NOMO-1 treated with DMSO at 0.1 percent for 48 hours (cell line): Measurements from ENCODE around the gene R3HDM1.
"Not testable (repeated sequence)": the region's sequence is repeated elsewhere in the genome, so short reads cannot be mapped to it uniquely, and the experiment has no call there.

Experiments
- DNase-seq: peaks from one replicate; lab custom pipeline; 2025; ENCODE audit not compliant: unreplicated experiment; lab: John Stamatoyannopoulos, UW

Gene R3HDM1

GRCh38 chr2:135637456-135638087 lies 106.3 kb downstream of the R3HDM1 start:
- no peak for DNase-seq

DNA sequence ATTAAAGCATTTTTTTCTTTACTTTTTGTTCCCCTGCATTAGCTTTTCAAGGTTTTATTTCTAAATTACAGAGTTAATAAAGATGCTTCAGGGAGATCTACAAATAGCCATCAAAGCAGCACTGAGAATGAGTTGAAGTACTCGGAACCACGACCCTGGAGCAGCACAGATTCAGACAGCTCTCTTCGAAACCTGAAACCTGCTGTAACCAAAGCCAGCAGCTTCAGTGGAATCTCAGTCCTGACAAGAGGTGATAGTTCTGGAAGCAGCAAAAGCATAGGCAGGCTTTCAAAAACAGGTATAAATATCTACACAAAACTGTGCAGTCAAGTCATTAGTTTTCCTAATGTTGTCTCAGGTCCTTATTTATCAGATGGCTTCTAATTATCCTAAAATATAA lies 107.5 kb downstream of the R3HDM1 start:
- DNase-seq: no peak

- DNase-seq: no peak
These were observed 110.1 kb downstream of the R3HDM1 start for GRCh38 chr2:135641156-135642068.

DNA sequence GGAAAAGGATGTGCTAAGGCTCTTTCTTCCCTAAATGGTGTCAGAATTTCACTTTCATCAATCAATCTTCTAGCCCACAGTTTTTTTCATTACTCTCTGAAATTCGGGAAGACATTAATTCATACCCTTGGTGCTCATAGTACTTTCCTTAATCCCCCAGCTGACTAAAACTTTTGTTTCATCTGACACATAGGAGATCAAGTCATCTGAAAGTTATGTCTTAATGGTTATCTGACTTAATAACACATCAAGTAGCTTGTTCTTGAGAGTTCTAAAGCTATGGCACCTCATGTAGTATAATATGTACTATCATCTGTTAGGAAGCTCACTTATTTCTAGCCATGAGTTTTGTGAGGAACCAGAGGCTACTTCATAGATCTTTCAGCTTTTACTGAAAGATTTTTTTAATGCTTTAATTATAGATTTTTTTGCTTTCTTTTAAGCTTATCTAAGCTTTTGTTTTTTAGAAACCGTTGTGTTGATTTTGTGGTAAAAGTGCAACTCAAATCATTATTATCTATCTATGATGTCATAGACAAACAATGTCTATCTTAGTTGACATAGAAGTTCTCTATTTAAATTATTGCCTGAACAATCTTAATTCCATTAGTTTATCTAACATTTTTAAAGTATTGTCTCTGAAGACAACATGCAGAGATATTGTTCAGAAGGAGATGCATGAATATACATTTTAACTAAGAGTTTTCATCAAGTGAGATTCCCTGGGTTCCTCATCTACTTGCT lies 116.7 kb downstream of the R3HDM1 start:
- no peak for DNase-seq

DNA sequence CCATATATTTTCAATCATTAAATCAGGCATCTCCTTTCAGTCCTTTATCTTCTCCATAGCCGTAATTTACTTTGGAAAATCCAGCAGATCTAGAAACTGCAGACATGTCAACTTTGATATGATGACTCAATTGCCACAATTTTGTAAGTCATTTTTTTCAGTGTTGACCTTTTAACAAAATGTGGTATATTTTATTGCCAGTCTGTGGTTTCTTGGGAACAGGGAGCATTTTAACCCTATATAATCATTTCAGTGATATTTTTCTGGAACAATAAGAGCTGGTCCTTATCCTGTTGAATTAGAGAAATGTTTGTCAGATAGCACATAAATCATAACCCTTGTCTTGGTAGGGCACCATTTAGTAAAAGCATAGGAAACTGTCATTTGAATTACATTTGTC lies 119.4 kb downstream of the R3HDM1 start:
- DNase-seq: no peak

DNA sequence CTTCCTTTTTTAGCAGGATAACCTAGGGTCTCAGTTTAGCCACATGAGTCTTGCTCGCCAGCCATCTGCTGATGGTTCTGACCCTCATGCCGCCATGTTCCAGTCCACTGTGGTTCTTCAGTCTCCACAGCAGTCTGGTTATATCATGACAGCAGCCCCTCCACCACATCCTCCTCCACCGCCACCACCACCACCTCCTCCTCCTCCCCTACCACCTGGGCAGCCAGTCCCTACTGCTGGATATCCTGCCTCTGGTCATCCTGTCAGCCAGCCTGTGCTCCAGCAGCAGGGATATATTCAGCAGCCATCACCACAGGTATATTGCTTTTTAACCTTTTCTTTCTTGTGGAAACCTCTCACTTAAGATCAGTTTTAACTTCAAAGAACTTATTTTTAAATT lies 120.4 kb downstream of the R3HDM1 start:
- no peak for DNase-seq

DNA sequence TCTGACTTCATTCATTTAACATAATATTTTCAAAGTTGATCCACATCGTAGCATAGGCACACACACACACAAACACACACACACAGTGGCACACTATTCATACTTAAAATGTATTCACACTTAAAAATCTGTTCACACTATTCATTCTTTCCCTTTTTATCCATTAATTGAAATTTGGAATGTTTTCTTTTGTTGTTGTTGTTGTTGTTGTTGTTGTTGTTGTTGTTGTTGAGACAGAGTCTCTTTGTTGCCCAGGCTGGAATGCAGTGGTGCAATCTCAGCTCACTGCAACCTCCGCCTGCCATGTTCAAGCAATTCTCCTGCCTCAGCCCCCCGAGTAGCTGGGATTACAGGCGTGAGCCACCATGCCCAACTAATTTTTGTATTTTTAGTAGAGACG lies 123.0 kb downstream of the R3HDM1 start:
- not testable (repeated sequence) for DNase-seq

DNA sequence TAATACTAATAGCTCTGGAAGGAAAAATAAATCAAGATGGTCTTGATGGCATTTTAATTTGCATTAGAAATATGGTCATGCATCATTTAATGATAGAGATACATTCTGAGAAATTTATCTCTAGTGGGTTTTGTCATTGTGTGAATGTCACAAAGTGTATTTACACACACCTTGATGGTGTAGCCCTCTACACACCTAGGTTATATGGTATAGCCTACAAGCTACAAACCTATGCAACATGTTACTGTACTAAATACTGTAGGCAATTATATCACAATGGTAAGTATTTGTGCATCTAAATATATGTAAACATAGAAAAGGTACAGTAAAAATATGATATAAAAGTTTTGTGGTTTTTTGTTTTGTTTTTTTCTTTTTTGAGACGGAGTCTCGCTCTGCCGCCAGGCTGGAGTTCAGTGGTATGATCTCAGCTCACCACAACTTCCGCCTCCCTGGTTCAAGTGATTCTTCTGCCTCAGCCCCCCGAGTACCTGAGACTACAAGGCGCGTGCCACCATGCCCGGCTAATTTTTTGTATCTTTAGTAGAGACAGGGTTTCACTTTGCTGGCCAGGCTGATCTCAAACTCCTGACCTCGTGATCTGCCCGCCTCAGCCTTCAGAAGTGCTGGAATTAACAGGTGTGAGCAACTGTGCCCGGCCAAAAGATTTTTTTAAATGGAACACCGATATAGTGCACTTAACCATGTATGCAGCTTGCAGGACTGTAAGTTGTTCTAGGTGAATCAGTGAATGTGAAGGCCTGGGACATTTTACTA lies 126.7 kb downstream of the R3HDM1 start:
- no peak for DNase-seq

DNA sequence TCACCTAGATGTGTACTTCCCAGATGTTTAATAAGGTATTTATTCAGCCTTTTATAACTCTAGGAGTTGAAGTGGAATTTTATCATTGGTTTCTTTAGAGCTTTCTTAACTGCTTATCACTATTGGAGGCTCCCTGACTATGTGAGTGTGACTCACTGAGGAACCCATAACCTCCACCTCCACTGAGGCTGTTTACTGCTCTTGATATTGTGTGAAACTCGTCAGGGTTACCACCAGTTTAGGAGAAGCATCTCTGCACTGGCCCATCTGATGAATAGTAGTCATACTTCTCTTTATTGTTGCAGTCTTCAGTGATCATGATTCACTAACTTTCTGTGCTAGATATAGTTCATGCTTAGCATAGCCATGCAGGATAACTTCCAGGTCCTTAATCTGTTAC lies 130.8 kb downstream of the R3HDM1 start:
- no peak for DNase-seq

DNA sequence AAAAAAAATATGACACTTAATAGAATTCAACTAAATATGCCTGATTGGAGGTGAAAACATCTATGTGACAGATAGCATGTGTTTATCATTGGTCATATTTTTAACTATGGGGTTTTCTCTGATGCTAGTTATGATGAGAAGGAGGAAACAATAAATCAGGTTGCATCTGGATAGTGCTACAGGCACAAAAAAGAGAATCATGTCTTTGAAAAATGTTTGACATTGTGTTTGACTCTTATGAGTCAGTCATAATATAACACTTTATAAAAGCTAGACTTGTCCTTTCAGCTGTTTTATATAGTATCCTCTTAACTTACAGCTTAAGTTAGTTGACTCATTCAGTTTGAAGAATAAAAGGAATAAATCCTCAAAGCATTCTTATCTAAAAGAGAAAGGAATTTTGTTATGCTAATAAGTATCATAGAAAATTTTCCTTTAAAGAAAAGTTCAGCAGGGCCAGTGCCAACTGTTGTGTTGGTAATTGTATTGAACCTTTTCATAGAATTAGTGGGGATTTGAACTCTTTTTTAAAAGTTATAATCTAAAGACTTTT lies 131.9 kb downstream of the R3HDM1 start:
- DNase-seq: no peak

- no peak for DNase-seq
These were observed 133.4 kb downstream of the R3HDM1 start for GRCh38 chr2:135664623-135665068.

- DNase-seq: no peak
These were observed 135.8 kb downstream of the R3HDM1 start for GRCh38 chr2:135667045-135667444.

GRCh38 chr2:135674453-135674852 lies 143.2 kb downstream of the R3HDM1 start:
- no peak for DNase-seq

DNA sequence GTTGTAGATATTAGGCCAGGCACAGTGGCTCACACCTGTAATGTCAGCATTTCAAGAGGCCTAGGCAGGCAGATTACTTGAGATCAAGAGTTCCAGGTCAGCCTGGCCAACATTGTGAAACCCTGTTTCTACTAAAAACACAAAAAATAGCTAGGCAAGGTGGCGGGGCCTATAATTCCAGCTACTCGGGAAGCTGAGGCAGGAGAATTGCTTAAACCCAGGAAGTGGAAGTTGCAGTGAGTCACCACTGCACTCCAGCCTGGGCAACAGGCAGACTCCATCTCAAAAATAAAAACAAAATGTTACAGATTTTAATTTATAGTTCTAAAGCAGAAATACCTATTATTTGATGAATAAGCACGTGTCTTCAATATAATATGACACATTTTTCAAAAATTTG lies 144.7 kb downstream of the R3HDM1 start:
- peak; percentile 6 for DNase-seq

GRCh38 chr2:135679125-135679524 lies 147.8 kb downstream of the R3HDM1 start:
- DNase-seq: no peak

DNA sequence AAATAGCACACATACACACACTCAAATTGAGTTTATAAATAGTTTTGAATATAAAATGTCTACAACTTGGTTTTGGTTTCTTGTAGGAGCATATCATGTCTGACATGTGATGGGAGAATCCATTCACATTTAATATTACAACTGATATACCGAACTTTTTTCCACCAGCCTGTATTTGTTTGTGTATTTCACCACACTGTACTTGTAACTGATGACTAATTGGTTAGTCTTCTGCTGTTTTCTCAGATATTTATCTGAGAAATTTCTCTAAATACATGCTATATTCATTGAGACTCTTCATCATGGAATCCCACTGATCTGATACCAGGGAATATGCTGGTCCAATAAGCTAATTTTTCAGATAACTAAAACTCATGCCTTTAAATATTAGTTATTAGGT lies 154.1 kb downstream of the R3HDM1 start:
- no peak for DNase-seq

DNA sequence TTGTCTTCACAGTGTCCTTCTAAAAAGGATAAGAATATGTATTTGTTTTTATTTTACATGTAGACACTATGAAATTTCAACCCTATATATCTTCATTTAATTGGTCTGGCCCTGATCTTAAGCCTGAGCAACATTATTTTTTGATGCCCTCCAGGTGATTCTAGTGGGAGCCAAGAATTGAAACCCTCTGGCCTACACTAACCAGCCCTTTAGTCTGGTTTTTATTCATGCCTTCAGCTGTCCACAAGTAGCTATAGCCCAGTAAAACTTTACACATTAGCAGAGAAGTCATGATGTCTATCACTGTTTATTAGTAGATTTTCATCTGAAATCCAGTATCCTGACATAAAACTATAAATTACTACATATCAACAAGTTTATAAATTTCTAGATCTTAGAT lies 157.7 kb downstream of the R3HDM1 start:
- DNase-seq: no peak

GRCh38 chr2:135689679-135690078 lies 158.4 kb downstream of the R3HDM1 start:
- no peak for DNase-seq

GRCh38 chr2:135694711-135695110 lies 163.4 kb downstream of the R3HDM1 start:
- no peak for DNase-seq

- DNase-seq: no peak
These were observed 167.6 kb downstream of the R3HDM1 start for GRCh38 chr2:135698838-135699237.

DNA sequence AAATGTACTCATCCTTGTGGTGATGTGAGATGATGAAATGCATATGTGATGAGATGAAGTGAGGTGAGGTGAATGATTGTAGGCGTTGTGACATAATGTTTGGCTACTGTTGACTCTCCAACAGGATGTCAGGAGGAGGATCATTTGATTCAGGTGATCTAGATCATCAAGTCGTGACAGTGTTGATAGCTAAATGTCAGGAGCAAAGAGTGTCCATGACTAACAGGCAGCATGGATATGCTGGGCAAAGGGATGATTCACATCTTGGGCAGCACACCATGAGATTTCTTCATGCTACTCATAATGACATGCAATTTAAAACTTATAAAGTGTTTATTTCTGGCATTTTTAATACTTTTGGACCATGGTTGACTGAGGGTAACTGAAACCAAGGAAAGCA lies 170.2 kb downstream of the R3HDM1 start:
- DNase-seq: no peak
